ENCODE data around the gene TNS3.
"Not testable (repeated sequence)": the region's sequence is repeated elsewhere in the genome, so short reads cannot be mapped to it uniquely, and the experiment has no call there.

Gene TNS3

GRCh38 chr7:47282790-47283496 lies 299.0 kb downstream of the TNS3 start:
- no peak for DNase-seq (ENCODE audit: low spot score)

- DNase-seq (ENCODE audit: low spot score), result no peak
These were observed 299.8 kb downstream of the TNS3 start for GRCh38 chr7:47281966-47282643.

GRCh38 chr7:47281161-47281560 lies 300.8 kb downstream of the TNS3 start:
- no peak for DNase-seq (ENCODE audit: low spot score)

GRCh38 chr7:47280114-47280513 lies 301.8 kb downstream of the TNS3 start:
- DNase-seq (ENCODE audit: low spot score), result no peak

- no peak for DNase-seq (ENCODE audit: low spot score)
These were observed 303.9 kb downstream of the TNS3 start for GRCh38 chr7:47278043-47278442.

- DNase-seq (ENCODE audit: low spot score), result no peak
These were observed 304.6 kb downstream of the TNS3 start for GRCh38 chr7:47277321-47277781.

GRCh38 chr7:47273974-47274766 lies 307.7 kb downstream of the TNS3 start:
- no peak for DNase-seq (ENCODE audit: low spot score)

- DNase-seq (ENCODE audit: low spot score), result no peak
These were observed 308.8 kb downstream of the TNS3 start for GRCh38 chr7:47273088-47273487.

GRCh38 chr7:47271749-47272148 lies 310.2 kb downstream of the TNS3 start:
- no peak for DNase-seq (ENCODE audit: low spot score)

GRCh38 chr7:47268851-47269836 lies 312.8 kb downstream of the TNS3 start:
- no peak for DNase-seq (ENCODE audit: low spot score)

GRCh38 chr7:47267346-47267745 lies 314.6 kb downstream of the TNS3 start:
- no peak for DNase-seq (ENCODE audit: low spot score)

- DNase-seq (ENCODE audit: low spot score), result no peak
These were observed 315.1 kb downstream of the TNS3 start for GRCh38 chr7:47266799-47267198.

- DNase-seq (ENCODE audit: low spot score), result no peak
These were observed 315.7 kb downstream of the TNS3 start for GRCh38 chr7:47266131-47266706.

GRCh38 chr7:47265621-47266020 lies 316.3 kb downstream of the TNS3 start:
- DNase-seq (ENCODE audit: low spot score), result no peak

GRCh38 chr7:47264021-47264651 lies 317.8 kb downstream of the TNS3 start:
- DNase-seq (ENCODE audit: low spot score), result no peak

GRCh38 chr7:47262881-47263280 lies 319.0 kb downstream of the TNS3 start:
- DNase-seq (ENCODE audit: low spot score), result no peak

- not testable (repeated sequence) for DNase-seq (ENCODE audit: low spot score)
These were observed 319.8 kb downstream of the TNS3 start for GRCh38 chr7:47262160-47262559.

- no peak for DNase-seq (ENCODE audit: low spot score)
These were observed 321.6 kb downstream of the TNS3 start for GRCh38 chr7:47260270-47260669.

- no peak for DNase-seq (ENCODE audit: low spot score)
These were observed 322.2 kb downstream of the TNS3 start for GRCh38 chr7:47259682-47260081.

GRCh38 chr7:47258798-47259197 lies 323.1 kb downstream of the TNS3 start:
- no peak for DNase-seq (ENCODE audit: low spot score)

GRCh38 chr7:47256016-47256415 lies 325.9 kb downstream of the TNS3 start:
- no peak for DNase-seq (ENCODE audit: low spot score)

Data from CD4-positive, alpha-beta T cell treated with Interleukin-2 at 100 ng/mL for 4 hours (primary cell).